Fibroblast of peridontal ligament (primary cell): ENCODE results near the gene TRMT11.
"Not testable (repeated sequence)": the region's sequence is repeated elsewhere in the genome, so short reads cannot be mapped to it uniquely, and the experiment has no call there.

Source experiments
- DNase-seq: peaks from one replicate; pipeline ENCODE4 v3.0.0-alpha.2; 2010; ENCODE audit errors: extremely low read depth

The TRMT11 gene

DNA sequence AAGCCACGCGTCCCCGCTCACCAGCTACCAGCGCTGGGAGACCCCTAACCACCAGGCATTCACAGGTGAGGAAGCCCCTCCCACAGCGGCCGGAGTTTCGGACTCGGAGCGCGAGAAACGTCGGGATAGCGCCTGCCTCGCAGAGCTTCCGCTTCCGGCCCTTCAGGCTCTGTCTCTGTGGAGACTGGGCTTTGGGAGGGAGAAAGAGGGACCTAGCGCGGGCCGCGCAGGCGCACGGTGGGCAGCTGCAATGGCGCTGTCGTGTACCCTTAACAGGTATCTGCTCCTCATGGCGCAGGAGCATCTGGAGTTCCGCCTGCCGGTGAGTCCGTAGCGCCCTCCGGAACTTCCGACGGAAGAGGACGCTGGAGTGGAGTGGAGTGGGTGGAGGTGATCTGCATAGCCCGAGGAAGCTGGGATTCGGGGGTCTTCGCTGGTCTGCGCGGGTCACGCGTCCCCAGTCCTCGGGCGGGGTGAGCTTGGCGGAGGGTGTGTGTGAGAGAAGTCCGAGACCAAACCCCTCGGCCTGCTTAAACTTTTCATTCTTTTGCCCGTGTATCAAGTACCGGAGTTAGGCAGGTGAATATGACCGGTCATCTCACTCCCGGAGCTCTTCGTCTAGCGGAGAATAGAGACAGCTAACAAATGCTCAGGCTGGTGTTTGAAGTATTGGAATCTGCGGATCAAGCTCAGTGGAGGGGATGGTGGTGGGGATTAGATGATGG is at the start of gene TRMT11:
TRMT11 (plus strand) TSS at position 240 of the 725 bp plus-strand sequence; CDS start at position 251, 11 bp downstream.
- DNase-seq = peak; percentile 81

DNA sequence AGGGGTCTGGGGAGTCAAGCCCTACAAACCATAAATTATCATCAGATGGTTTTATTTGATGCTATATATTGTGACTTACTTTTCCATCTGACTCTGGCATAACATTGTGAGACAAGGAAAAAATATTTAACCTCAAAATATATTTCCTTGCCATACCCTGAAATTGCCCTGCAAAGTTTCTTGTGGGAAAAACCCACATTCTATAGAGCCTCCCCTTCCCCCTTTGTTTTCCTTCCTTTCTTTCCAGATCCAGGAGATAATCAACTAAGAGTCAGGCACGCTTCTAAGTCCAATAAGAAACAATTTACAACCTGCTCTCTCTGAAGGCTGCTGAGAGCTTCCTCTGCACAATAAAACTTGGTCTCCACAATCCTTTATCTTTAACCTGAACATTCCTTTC is 47.3 kb upstream of the TRMT11 start:
- DNase-seq = no peak

DNA sequence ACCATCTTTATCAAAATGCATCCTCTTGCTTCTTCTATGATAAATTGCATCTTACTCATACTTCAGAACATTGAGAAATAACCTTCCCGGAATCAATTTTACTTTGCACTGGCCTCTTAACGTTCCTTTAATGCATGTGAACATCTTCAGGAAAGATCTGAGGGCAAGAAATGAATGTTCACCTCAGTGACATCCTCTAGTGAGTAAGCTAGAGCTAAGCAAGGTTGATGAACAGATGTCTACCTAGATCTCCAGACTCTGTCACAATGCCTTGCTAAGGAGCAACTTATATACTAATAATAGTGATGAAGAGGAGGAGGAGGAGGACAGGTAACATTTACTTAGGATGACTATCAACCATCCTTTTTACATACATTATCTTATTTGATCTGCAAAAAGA is 46.5 kb upstream of the TRMT11 start:
- no peak for DNase-seq

DNA sequence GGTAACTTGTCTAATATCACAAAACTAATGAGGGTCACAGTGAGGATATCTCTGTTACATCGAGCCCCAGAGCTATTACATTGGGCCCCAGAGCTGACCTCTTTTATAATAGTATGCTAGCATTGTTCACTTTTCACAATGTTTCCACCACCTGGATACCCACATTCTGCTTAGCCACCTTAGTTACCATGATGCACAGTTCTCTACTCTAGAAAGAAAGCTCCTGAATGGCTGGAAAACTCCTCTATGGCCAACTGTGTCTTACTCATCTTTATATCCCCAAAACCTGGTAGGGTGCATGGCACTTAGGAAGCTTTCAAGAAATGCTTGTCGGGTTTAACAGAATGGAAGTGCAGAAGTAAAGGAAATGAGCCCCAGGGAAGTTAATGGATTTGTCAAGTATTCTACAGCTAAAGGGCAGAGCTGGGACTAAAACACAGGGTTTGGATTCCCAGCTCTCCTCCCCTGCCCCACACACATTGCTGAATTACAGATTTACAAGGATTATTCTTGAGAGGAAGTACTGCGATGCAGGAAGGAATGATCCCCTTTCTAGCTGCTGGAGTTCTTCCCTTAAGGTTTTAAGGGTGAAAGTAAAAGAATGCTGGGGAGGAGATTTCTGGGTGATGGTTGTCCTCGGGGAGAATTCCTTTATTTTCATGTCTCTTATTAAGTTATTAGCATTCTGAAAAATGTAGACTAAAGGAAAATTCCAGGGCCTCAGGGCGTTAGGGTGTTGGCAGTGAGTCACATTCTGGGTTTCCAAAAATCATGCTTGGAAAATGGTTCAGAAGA is 45.9 kb upstream of the TRMT11 start:
- peak; percentile 51 for DNase-seq

DNA sequence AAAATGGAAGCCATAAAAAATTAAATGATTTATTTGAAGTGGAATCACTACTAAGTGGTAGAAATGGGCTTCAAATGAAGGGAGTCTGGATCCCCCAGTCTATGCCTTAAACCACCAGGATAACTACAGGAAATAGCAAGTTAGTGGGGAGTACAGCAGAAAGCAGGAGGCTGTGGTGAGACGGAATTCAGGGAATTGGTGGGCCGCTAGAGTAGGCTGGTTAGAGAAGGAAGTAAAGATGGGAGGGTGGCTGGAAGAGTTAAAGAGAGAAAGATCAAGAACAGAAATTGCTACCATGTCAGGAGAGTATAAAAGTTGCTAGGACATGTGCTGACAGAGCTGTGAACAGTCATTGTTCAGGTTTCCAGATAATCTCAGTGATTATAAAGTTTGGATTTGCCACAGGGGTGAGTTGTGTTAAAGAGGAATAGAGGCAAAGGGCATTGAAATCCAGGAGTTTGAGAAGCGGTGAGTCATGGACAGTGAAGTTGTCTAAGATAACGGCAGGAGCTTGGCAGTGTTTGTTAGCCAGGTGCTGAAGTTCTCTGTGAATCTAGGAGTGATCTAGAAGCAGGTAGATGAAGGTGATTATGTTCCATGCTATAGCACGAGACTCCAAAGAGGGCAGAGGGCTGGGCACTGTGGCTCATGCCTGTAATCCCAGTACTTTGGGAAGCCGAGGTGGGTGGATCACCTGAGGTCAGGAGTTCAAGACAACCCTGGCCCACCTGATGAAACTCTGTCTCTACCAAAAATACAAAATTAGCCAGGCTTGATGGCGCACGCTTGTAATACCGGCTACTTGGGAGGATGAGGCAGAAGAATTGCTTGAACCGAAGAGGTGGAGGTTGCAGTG is 43.4 kb upstream of the TRMT11 start:
- DNase-seq = no peak

DNA sequence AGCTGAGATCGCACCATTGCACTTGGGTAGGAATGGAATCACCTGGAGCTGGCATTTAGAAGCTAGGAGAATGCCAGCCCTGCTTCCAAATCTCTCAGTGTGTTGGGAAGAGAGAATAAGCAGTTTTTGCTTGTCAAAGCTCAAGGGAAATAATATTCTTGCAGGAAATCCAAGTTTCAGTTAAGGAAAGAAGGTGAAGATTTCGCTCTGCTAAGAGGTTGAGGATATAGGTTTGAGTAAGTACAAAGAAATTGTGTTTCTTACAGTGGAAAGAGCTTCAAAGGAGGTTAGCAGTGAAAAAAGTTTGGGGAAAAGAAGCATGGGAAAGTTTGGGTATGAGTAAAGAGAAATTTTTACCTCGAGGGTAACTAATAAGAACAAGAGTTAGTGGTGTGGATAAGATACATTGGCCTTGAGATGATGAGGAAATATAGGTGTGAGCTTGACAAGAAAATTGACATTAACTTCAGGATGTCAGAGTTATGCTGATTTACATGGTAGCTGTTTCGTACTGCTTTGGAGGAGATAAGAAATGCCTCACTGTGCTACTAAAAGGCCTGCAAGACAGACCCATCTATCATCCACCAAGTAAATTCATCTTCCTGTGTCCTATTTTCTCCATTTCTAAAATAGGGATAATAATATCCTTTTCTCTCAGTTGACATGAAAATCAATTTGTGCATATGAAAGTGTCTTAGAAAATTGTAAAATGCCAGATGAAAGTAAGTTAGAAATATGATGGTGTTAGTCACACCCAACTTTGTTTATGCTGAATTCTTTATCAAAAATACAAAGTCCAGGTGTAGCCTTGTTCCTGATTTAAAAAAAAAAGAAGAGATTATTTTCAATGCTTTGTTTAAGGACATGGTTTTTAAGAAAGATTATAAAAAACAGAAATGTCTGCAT is 42.6 kb upstream of the TRMT11 start:
- DNase-seq = no peak

DNA sequence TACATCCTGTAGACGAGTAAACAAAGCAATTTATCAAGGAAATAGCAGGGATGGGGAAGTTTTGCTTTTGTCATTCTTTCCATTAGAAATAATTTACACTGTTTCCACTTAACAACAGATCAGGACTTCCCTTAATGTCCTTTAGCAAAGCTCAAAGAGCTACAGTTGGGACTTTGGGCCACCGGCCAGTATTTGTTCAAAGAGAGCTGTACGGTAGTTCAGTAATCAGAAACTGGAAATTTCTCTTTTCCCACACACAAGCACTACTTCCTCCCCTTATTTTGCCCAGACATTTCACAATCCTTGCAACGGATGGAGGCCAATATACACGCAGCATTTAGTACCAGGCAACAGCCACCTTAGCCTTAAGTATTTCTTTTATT is 41.9 kb upstream of the TRMT11 start:
- peak; percentile 89 for DNase-seq

DNA sequence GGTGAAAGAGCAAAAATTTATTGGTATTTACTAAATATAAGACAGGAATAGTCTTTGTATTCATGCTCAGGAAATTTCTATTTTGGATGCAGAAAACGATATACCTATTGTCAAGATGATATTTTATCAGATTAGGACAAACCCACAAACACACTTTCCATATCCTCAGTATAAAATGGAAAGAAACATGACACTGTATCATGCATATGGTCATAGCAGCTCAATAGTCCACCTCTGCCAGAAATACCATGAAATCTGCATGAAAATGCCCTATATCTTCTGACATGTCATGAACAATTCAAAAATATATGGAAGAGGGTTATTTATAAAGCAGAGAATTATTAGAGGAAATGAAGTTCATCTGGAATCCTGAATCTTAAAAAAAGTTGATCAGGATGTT is 41.4 kb upstream of the TRMT11 start:
- no peak for DNase-seq

DNA sequence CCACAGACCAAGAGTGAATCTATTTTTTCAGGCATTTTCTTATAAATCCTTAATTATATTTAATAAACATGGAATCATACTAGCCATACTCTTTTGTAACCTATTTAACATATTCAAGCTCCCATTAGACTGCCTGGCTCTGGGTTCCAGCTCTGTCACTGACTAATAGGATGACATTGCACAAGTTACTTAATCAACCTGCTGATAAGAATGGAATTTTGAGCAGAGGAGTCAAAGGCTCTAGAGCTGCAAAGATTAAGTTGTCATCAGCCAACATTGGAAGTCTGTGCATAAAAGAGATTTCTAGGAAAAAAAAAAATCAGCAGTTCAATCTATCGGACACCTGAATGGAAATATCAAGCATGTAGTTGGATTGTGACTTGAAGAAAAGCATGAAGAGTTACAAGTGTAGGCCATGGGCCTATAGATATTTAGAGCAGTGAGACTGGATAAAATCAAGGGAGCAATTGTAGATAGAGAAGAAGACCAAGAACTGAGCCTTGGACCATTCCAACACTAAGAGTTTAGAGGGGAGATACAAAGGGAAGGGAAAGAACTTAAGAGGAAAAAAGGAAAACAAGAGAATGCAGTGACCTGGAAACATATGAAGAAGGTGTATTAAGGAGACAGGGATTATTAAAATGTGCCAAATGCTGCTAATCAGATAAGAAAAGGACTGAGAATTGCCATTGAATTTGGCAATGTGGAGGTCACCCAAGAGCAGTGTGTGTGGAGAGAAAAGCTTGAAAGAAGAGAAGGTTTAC is 40.8 kb upstream of the TRMT11 start:
- no peak for DNase-seq

DNA sequence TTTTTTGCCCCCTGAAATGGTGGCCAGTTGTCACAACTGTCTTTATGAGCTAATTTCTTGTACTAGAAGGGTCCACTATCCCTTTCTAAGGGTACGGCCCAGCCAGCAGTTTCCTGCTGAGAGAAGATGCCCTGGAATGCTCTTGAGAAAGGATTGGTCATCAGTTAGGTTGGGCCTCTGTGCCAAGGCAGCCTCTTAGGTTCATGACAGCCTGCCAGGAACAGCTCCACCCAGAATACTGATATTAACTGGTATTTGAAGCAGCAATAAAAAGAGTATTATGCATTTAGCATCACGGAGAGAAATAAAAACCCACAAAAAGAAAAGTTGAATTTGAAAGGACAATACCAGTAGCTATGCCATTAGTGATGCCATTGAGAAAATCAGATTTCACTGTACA is 38.7 kb upstream of the TRMT11 start:
- DNase-seq = peak; percentile 66

DNA sequence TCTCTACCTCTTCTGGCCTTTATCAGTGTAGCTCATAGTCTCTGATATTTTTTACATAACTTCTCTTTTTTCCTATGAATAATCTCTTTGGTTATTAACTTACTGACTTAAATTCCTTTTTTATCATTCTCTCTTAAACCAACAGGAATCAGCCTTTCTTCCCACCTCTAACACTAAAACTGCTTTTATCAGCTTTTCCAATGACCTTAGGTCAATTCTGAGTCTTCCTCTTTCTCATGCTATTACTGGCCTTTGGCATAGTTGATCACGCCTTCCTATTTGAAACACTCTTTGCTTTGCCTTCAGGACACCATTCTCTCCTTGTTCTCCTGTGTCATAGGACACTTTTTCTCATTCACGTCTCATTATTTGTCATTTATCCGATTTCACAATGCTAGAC is 37.9 kb upstream of the TRMT11 start:
- no peak for DNase-seq

DNA sequence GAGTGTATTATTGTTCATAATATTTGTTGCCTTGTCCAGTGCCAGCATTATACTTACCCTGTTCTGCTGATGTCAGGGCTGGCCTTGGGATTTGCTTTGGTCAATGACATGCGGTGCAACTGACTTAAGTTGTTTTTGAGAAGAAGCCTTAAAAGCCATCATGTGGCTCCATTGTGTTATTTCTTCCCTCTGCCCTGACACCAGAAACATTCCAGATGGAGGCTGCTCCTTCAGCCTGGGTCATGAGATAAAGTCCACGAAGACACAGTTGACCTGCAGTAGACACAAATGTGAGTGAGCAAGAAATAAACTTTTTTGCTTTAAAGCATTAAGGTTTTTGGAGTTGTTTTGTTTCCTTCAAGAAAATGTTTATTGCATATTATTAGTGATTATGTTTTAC is 37.3 kb upstream of the TRMT11 start:
- no peak for DNase-seq

DNA sequence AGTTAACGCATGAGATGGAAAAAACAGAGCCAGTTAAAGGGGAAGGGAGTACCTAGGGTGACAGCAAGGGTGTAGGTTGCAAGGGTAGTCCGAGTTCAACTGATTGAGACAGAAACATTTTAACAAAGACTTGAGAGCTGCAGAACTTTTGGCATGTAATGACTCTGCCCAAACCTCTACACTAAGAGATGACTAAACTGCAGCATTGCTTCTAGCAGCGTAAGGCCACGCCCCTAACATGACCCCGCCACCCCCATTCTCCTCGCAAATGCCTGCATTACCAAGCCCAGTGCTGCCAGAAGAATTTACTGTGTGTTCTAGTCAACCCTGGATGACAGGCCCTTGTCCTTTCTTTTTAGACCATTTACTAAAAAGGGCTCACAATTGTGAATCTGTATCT is 36.0 kb upstream of the TRMT11 start:
- peak; percentile 76 for DNase-seq

DNA sequence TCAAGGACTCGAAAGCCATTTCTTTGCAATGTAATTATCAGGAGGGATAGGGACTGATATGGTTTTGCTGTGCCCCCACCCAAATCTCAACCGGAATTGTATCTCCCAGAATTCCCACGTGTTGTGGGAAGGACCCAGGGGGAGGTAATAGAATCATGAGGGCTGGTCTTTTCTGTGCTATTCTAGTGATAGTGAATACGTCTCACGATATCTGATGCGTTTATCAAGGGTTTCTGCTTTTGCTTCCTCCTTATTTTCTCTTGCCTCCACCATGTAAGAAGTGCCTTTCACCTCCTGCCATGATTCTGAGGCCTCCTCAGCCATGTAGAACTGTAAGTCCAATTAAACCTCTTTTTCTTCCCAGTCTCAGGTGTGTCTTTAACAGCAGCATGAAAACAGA is 35.6 kb upstream of the TRMT11 start:
- DNase-seq = not testable (repeated sequence)

DNA sequence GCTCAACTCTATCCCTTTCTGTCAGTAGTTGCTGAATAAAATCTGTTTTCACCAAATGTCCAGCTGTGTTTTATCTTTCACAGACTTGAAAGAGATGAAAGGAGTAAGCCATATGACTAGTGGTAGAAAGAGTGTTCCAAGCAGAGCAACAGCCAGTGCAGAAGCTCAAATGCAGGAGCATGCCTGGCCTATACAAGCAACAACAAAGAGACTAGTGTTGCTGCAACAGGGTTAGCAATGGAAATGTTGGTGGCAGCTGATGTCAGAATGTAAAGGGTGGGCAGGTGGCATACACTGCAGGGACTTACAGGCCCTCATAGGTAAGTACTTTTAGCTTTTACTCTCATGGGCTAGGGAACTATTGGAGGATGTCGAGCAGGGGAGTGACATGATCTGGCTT is 35.0 kb upstream of the TRMT11 start:
- DNase-seq = no peak

DNA sequence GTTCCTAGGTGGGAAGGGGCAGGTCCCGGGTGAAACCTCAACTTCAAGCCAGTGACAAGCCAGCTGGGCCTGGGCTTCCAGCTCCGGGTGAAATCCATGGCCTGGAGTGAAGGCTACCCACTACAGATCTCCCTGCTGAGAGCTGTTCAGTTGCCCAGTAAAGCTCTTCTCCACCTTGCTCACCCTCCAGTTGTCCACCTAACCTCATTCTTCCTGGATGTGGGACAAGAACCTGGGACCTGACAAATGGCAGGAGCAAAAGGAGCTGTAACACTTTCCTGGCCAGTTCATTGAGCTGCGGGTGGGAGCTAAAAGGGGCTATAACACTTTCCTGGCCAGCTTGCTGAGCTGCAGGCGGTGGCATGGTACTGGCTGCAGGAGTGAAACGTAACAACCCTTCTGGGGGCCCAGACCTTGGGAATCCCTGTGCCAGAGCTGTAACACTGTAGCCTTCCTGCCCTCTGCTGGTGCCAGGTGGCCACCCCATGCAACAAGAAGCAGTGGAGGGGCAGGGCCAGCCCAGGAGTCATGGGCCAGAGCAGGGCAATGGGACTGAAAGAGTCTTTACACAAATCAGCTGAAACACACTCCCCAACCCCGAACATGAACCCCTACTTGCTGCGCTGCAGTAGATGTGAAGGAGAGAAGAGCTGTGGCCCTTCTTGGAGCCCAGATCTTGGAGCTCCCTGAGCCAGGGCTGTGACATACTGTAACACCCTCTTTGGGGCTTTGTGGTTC is 33.4 kb upstream of the TRMT11 start:
- peak; percentile 30 for DNase-seq

DNA sequence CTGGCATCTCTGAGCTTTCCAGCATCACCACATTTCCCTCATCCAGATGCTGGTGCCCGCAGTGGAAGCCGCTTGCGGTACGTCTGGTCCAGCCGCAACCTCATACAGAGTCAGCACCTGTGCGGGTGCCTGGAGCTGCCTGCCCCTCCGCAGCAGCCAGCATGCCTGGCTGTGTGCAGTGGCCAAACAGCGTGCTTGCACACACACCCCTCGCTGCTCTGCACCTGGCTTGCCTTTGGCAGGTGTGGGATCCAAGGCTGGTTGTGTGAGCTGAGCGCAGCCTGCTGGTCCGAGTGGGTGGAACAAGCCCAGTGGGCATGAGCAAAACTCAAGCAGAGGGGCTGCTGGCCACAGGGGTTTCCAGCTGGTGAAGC is 32.9 kb upstream of the TRMT11 start:
- no peak for DNase-seq

DNA sequence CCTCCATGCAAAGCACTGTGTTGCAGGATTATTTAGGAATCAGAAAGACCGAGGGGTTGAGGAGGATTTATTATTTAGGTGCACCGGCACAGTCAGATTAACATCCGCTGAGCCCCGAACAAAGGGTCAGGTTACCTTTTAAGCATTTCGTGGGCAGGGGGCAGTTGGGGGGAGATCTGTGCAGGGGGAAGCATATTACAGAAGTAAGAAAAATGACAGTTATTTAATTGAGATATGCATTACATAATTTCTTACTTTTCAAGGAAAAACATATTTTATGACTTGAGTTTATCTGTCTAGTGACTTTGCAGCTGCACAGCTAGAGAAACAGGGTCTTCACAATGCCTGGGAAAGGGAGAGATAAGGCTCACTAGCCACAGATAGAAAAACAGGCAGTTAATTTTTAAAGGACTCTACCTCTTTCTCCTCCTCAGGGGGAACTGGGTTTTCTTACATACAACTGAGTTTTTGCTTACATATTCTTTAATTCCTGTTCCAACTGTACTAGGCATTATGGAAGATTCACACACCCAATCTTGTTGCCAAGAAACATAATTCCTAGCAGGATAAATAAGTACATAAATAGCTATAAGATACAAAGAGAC is 31.5 kb upstream of the TRMT11 start:
- no peak for DNase-seq

DNA sequence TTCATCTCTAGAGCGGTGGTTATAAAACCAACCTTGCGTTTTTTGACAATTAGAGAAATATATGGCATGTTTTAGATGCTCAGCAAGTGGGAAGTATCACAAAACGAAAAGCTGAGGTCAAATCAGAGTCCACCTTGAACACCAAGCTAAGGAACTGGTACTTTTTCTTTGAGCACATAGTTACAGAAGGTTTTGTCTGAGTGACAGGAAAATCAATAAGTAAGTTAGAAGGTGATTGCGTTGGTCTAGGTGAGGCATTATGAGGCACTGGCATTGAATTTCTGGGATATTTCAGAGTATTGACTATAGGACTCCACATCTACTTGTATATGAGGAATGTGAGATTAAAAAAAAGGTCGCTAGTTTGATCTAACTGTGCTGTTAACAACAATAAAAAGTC is 30.4 kb upstream of the TRMT11 start:
- DNase-seq = no peak
